Measurements from ENCODE around the gene PKM. TPM values are rescaled to one million over a fixed set of nuclear protein-coding genes. Genes with fewer than 3 reads are reported as not detected.

Gene PKM
- total RNA-seq, 1 donor from 2014 or later: 984 TPM

- DNase-seq (ENCODE audit: low spot score): no peak
- intact Hi-C loops (cut with DNase I): no loop called here
Measured at GRCh38 chr15:72168808-72169190, 62.2 kb downstream of the PKM start.

- DNase-seq (ENCODE audit: low spot score): no peak
- intact Hi-C loops (cut with DNase I): no loop called here
Measured at GRCh38 chr15:72168131-72168807, 62.7 kb downstream of the PKM start.

GRCh38 chr15:72167445-72167844 lies 63.5 kb downstream of the PKM start:
- intact Hi-C loops (cut with DNase I): no loop called here

GRCh38 chr15:72166716-72167417 lies 64.1 kb downstream of the PKM start:
- DNase-seq (ENCODE audit: low spot score): no peak
- intact Hi-C loops (cut with DNase I): no loop called here

More at GRCh38 chr15:72167445-72167844, 63.5 kb downstream of the PKM start:
- DNase-seq (ENCODE audit: low spot score): no peak

- no peak for DNase-seq (ENCODE audit: low spot score)
- intact Hi-C loops (cut with DNase I): no loop called here
Measured at GRCh38 chr15:72163719-72164118, 67.3 kb downstream of the PKM start.

- intact Hi-C loops (cut with DNase I): no loop called here
- no peak for DNase-seq (ENCODE audit: low spot score)
Measured at GRCh38 chr15:72162569-72162968, 68.4 kb downstream of the PKM start.

- intact Hi-C loops (cut with DNase I): no loop called here
- DNase-seq (ENCODE audit: low spot score): no peak
Measured at GRCh38 chr15:72161361-72162132, 69.4 kb downstream of the PKM start.

- intact Hi-C loops (cut with DNase I): no loop called here
- DNase-seq (ENCODE audit: low spot score): no peak
Measured at GRCh38 chr15:72160696-72161245, 70.2 kb downstream of the PKM start.

- no peak for DNase-seq (ENCODE audit: low spot score)
- intact Hi-C loops (cut with DNase I): loop anchor here (5.0 to 10.0 kb wide), 2 partner anchors 352 to 405 kb away; no protein-coding TSS in a partner anchor
Measured at GRCh38 chr15:72156928-72157327, 74.1 kb downstream of the PKM start.

GRCh38 chr15:72155635-72156616 lies 75.1 kb downstream of the PKM start:
- intact Hi-C loops (cut with DNase I): loop anchor here (1.0 to 10.0 kb wide), 3 partner anchors 38 to 404 kb away; partner anchors contain the start of genes MYO9A and SENP8
- peak; percentile 91 for DNase-seq (ENCODE audit: low spot score)

- no peak for DNase-seq (ENCODE audit: low spot score)
- intact Hi-C loops (cut with DNase I): loop anchor here (1.0 to 10.0 kb wide), 3 partner anchors 37 to 403 kb away; partner anchors contain the start of genes MYO9A and SENP8
Measured at GRCh38 chr15:72155003-72155621, 75.9 kb downstream of the PKM start.

- intact Hi-C loops (cut with DNase I): loop anchor here (10.0 kb wide), 1 partner anchor 350 kb away; no protein-coding TSS in a partner anchor
- DNase-seq (ENCODE audit: low spot score): no peak
Measured at GRCh38 chr15:72154316-72154715, 76.7 kb downstream of the PKM start.

GRCh38 chr15:72153269-72154000 lies 77.6 kb downstream of the PKM start:
- intact Hi-C loops (cut with DNase I): loop anchor here (10.0 kb wide), 1 partner anchor 349 kb away; no protein-coding TSS in a partner anchor
- no peak for DNase-seq (ENCODE audit: low spot score)

Other genes starting within 250 kb of the PKM start
- gene MYO9A, start 113.0 kb downstream of the PKM start, total RNA-seq: 31.4 TPM
- 4.2 TPM for gene SENP8, start 112.8 kb downstream of the PKM start, total RNA-seq
- gene GRAMD2A, start 33.4 kb downstream of the PKM start, total RNA-seq: not detected
- 34.6 TPM for gene PARP6, start 41.4 kb upstream of the PKM start, total RNA-seq
- 0.70 TPM for gene CELF6, start 89.0 kb upstream of the PKM start, total RNA-seq
- 77.9 TPM for gene HEXA, start 144.8 kb upstream of the PKM start, total RNA-seq
- gene TMEM202, start 167.1 kb upstream of the PKM start, total RNA-seq: not detected
- gene ARIH1, start 243.1 kb upstream of the PKM start, total RNA-seq: 182 TPM